Coronary artery (tissue), 2 donors: ENCODE results near the gene KIR3DL3.
"Not testable (repeated sequence)": the region's sequence is repeated elsewhere in the genome, so short reads cannot be mapped to it uniquely, and the experiment has no call there.

Experiments used
- DNase-seq: peaks from one replicate; pipeline ENCODE4 v3.0.0-alpha.2; 2017; ENCODE audit warnings: low spot score
- H3K27ac ChIP-seq, 2 donors: fragments of 200-600 bp; sonication (generic); one replicate each; pipeline ENCODE4 v1.5.1; 2016 to 2019
- H3K4me3 ChIP-seq: fragments of 200-600 bp; sonication (generic); 2 replicates; pipeline ENCODE4 v1.5.1; 2016; ENCODE audit warnings: mild to moderate bottlenecking, moderate library complexity

KIR3DL3 gene

DNA sequence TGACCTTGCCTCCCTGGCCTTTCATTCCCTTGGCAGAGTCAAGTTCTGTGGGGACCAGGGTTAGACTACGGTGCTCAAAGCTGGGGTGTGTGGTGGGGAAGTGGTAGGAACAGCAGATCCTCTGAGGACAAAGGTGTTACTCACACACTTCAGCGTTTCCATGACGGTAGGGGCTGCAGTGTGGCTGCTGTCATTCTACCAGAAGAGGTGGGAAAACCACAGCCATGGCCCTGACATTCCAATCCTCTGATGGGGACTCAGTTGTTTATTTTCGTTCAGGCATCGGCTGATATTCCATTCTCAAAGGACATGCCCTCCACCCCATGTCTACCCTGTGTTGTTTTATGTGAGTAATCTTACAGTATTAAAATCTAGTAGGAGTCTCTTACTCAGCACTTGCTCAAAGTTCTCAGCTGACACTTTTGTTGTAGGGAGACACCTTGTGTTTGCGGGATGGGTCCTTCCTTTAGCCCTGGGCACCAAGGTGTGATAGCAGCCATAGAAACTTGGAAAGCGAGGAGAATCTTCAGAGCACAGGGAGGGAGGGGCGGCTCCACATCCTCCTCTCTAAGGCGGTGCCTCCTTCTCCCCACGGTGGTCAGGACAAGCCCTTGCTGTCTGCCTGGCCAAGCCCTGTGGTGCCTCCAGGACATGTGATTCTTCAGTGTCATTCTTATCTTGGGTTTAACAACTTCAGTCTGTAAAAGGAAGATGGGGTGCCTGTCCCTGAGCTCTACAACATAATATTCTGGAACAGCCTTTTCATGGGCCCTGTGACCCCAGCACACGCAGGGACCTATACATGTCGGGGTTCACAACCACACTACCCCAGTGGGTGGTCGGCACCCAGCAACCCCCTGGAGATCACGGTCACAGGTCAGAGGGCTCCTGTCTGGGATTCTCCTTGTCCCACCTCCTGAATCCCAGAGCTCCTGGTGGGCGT is 47.0 kb downstream of the KIR3DL3 start:
- H3K27ac ChIP-seq, H3K4me3 ChIP-seq, DNase-seq: not testable (repeated sequence)

GRCh38 chr19:54772666-54773065 is 48.4 kb downstream of the KIR3DL3 start:
- H3K27ac ChIP-seq, DNase-seq, H3K4me3 ChIP-seq: not testable (repeated sequence)

DNA sequence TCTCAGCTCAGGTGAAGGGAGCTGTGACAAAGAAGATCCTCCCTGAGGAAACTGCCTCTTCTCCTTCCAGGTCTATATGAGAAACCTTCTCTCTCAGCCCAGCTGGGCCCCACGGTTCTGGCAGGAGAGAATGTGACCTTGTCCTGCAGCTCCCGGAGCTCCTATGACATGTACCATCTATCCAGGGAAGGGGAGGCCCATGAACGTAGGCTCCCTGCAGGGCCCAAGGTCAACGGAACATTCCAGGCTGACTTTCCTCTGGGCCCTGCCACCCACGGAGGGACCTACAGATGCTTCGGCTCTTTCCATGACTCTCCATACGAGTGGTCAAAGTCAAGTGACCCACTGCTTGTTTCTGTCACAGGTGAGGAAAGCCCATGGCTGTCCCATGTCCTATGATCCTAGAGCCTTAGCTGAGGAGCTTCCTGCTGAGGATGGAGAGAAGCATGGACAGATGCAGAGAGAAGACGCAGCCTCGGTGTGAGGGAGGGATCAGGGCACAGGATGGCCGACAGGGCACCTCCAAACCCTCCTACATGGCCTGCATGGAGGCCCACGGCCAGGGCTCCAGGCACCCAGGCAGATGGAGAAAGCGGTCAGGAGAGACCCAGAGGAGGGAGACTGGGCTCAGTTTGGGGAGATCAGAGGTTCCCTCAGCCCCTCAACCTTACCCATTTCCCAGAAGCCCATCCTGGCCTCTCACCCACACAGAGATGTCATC is 51.0 kb downstream of the KIR3DL3 start:
- H3K27ac ChIP-seq, DNase-seq, H3K4me3 ChIP-seq: not testable (repeated sequence)

DNA sequence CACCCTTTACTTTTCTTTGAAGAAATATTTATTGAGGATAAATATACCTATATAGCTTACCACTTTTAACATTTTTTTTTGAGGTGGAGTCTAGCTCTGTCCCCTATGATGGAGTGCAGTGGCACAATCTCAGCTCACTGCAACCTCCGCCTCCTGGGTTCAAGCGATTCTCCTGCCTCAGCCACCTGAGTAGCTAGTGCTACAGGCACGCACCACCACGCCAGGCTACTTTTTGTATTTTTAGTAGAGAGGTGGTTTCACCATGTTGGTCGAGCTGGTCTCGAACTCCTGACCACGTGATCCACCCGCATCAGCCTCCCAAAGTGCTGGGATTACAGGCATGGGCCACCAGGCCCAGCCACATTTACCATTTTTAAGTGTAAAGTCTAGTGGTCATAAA is 51.6 kb downstream of the KIR3DL3 start:
- DNase-seq, H3K27ac ChIP-seq, H3K4me3 ChIP-seq: not testable (repeated sequence)

- not testable (repeated sequence) for DNase-seq, H3K27ac ChIP-seq
Measured at GRCh38 chr19:54777851-54778250, 53.6 kb downstream of the KIR3DL3 start.

DNA sequence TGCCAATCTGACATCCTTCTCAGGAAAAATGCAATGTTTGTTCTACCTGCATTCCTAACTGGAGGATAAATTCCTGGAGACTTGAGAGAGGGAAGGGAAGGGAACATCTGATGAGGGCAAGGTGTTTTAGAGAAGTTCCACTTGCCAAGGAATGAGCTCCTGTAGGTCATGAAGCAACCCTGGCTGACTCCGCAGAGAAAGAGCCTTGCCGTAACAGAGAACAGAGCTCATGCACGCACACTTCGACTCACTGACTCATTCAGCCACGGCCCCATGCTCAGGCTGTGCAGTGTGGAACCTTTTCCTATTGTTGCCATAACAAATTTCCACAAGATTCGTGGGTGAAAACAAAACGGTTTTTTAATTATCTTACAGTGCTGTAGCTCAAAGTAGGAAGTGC is 54.7 kb downstream of the KIR3DL3 start:
- DNase-seq, H3K4me3 ChIP-seq, H3K27ac ChIP-seq: not testable (repeated sequence)

More at GRCh38 chr19:54777851-54778250, 53.6 kb downstream of the KIR3DL3 start:
- H3K4me3 ChIP-seq, result not testable (repeated sequence)

DNA sequence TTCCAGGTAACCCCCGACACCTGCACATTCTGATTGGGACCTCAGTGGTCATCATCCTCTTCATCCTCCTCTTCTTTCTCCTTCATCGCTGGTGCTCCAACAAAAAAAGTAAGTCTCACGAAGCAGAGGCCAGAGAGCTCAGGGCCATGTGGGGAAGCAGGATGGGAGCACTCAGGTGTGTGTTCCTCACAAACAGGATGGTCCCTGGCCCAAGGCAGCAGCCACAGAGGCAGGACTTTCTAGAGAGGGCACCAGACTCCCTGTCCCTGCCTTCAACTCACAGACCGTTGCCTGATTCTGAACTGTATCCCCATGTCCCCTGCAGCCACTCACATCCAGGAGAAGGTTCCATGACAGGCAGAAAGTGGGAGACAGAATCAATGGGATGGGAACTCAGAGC is 58.7 kb downstream of the KIR3DL3 start:
- DNase-seq, H3K4me3 ChIP-seq, H3K27ac ChIP-seq: not testable (repeated sequence)
